Astrocyte of the cerebellum (primary cell): ENCODE measurements around the gene H19.

Source experiments
- DNase-seq: peaks from one replicate; pipeline ENCODE4 v3.0.0-alpha.2; 2011; ENCODE audit warnings: low read depth
- H3K4me3 ChIP-seq: 2 replicates; pipeline ENCODE4 v1.5.1; 2011; ENCODE audit warnings: mild to moderate bottlenecking, low read depth, low read length, moderate library complexity
- in situ Hi-C: cut with HindIII; loops from 2 replicates; pipeline ENCODE4 v1.10.0; 2017; ENCODE audit warnings: low sequenced_read_pairs
- TF ChIP-seq, protein P1 (sequence below): IDR thresholded peaks from 2 replicates; pipeline ENCODE4 v1.5.1; 2012; ENCODE audit warnings: low read length, low read depth, moderate library complexity, mild to moderate bottlenecking; ENCODE audit errors: missing control alignments

Gene H19

DNA sequence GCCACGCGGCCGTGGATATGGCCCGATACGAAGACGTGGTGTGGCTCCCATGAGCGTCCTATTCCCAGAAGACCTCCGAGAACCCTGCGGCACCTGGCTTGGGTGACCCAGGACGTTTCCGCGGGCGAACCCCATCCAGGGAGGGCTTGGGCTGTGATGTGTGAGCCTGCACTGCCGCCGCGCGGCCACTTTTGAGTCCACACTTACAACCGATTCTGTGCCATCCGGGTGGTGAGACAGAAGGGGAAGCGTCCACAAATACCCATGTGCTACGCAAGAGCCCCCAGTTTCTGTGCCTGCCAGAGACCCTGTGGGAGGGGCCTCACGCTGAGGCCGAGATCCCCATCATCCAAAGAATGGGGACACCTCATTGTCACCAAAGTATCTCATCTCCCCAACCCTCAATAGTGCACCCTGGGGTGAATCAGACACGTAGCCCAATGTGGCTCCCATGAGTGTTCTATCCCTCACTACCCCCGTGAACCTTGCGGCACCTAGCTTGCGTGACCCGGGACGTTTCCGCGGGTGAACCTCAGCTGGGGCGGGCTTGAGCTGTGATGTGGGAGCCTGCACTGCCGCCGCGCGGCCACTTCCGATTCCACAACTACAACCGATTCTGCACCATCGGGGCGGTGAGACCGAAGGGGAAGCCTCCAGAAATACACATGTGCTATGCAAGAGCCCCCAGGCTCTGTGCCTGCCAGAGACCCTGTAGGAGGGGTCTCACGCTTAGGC, 4.6 kb upstream of the H19 start:
- H3K4me3 ChIP-seq, result no peak overlapping the region
- TF ChIP-seq, protein P1, sequence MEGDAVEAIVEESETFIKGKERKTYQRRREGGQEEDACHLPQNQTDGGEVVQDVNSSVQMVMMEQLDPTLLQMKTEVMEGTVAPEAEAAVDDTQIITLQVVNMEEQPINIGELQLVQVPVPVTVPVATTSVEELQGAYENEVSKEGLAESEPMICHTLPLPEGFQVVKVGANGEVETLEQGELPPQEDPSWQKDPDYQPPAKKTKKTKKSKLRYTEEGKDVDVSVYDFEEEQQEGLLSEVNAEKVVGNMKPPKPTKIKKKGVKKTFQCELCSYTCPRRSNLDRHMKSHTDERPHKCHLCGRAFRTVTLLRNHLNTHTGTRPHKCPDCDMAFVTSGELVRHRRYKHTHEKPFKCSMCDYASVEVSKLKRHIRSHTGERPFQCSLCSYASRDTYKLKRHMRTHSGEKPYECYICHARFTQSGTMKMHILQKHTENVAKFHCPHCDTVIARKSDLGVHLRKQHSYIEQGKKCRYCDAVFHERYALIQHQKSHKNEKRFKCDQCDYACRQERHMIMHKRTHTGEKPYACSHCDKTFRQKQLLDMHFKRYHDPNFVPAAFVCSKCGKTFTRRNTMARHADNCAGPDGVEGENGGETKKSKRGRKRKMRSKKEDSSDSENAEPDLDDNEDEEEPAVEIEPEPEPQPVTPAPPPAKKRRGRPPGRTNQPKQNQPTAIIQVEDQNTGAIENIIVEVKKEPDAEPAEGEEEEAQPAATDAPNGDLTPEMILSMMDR, result no peak
- no peak for DNase-seq
- in situ Hi-C loops, result no loop called here

DNA sequence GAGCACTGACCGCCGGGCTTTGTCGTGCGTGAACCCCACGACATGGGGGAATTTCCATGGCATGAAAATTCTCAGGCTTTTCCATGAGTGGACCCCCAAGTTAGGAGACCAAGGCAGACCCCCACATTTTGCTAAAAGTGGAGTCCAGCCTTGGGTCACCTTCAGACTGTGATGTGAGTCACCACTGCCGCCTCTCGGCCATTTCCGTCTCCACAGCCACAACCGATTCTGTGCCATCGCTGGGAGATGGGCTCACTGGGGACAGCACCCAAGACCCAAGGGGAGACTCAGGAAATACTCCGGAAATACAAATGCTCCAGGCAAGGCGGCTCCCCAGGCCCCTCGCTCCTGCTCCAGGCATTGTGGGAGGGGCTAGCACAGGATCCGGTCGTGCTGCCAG, 1.2 kb upstream of the H19 start:
- H3K4me3 ChIP-seq, result no peak overlapping the region
- TF ChIP-seq, protein P1, result no peak
- in situ Hi-C loops, result no loop called here
- no peak for DNase-seq

DNA sequence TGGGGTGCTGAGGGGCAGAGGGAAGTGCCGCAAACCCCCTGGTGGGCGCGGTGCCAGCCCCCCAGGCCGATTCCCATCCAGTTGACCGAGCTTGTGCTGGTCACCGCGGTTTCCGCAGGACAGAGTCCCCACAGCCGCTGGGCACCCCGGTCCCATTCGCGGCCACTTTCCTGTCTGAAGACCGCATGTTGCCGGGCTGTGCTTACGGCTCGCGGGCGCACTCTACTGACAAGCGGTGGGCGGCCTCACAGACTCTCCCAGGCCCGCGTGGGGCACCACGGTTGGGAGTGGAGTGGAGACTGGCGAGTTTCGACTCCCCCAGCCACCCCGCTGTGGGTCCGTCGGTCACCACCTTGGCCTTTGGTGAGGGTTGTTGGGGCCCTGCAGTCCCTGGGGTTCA, 648 bp upstream of the H19 start:
- in situ Hi-C loops, result no loop called here
- DNase-seq, result no peak
- no peak overlapping the region for H3K4me3 ChIP-seq
- TF ChIP-seq, protein P1, result no peak

DNA sequence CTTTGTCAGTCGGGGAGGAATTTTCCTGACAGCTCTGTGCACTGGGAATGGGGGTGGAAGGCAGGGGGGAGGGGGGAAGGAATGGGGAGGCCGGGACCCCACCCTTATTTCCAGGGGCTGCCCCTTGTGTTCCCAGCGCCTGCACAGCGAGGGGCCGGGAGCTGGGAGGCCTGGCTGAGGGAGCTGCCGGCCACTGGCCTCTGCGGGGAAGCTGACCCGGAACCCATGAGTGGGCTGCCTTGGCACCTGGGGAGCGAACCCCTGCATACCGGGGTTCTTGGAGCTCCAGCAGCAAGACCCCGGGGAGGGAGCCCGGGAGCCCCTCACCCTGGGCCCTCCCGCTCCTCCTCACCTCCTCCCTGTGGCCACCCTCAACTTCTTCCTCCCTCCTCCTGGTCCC, 3.5 kb downstream of the H19 start:
- DNase-seq, result no peak
- in situ Hi-C loops, result no loop called here
- TF ChIP-seq, protein P1, result no peak
- H3K4me3 ChIP-seq, result no peak overlapping the region

DNA sequence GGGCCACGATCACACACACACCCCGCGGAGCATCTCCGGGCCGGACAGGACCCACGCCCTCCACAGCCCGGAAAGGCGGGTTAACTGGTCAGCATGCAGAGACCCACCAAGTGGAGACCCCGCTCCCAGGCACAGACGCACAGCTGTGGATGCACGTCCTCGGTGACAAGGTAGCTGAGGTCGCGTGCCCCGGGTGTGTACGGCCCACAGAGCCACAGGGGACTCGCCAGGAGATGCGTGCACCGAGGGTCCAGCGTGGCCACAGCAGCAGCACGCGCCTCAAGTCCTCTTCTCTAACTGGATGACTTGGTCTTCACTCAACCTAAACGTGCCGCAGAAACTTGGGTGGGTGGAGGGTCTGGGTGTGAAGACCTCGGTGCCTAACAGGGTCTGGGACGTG, 5.5 kb downstream of the H19 start:
- no peak overlapping the region for H3K4me3 ChIP-seq
- TF ChIP-seq, protein P1, result no peak
- in situ Hi-C loops, result no loop called here
- DNase-seq, result no peak

DNA sequence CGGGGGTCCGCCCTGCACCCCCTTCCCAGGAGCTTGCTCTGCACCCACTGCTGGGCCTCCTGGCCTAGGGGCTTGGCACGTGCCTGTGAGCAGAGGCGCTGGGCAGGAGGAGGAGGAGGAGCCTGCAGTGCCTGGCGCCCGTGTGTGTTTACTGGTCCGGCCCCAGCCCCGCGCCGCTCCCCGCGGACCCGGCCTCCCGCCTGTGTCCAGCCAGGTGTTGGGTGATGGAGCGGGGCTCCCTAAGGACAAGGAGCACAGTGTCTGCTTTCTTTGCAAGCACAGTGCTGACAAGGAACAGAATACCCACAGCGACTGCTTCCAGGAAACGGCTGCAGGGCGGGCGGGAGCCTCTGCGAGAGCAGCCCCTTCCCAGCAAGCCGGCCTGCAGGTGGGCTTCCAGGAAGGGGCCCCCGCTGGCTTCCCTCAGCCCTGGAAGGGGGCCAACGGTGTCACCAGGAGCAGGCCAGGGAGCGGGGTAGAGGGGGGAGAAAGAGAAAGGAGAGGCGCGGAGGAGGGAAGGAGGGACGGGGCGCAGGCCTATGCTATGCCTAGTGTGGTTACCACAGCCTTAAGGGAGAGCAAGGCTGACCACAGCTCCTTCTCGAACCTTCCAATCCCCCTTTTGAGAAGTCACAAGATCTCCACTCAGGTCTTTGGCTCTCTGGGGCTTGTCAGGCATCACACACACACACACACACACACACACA, 6.6 kb downstream of the H19 start:
- TF ChIP-seq, protein P1, result no peak
- DNase-seq, result no peak
- in situ Hi-C loops, result no loop called here

More for the DNA sequence above, 6.6 kb downstream of the H19 start:
- H3K4me3 ChIP-seq, result no peak overlapping the region
